ENCODE data around the gene ADAM8.

Gene ADAM8

DNA sequence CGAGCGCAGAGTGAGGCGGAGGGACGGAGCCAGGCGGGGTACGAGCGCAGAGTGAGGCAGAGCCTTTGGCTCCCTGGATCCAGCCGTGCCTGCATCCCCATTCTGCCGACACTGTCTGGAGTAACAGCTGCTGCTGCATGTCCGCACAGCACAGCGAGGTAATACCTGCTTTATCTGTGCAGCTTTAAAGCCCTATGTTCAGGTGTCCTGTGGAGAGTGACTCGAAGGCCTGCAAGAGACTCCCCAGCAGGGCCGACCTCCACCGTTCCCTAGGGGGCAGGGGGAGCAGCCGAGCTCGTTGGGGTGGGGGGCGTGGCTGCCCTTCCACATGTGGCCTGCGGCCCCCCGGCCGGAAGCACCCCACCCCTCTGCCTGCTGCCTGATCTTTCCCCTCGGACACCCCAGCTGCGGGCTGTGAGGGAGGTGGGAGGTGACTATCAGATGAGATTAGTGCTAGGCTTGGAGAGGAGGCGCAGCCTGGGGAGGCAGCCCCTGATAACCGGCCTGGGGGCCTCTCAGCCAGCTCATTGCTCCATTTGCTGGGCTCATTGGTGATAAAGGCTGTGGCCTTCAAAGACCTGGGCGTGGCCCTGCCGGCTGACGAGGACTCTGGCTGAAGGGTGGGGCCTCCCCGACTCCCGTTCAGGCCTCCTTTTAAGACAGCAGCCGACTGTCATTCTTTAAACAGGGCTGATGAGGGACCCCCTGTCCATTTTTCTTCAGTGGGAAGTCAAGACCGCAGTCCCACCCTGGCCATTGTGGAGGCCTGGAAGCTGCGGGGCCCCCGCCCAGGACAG is 31.0 kb downstream of the ADAM8 start:
- H3K4me3 ChIP-seq (ENCODE audit: low read length) = no peak overlapping the region
- no peak overlapping the region for H3K9ac ChIP-seq (ENCODE audit: low read length)
- H3K4me1 ChIP-seq (ENCODE audit: control insufficient read depth, insufficient read depth, low read length) = no peaks in the 10 kb centered on the region
- peaks cover 18% of the 10 kb centered on the region for H3K27me3 ChIP-seq (ENCODE audit: control insufficient read depth, insufficient read depth, low read length)
- no peak overlapping the region for H3K27ac ChIP-seq (ENCODE audit: low read depth, low read length)
- no peaks in the 10 kb centered on the region for H3K36me3 ChIP-seq (ENCODE audit: control insufficient read depth, insufficient read depth, low read length)

DNA sequence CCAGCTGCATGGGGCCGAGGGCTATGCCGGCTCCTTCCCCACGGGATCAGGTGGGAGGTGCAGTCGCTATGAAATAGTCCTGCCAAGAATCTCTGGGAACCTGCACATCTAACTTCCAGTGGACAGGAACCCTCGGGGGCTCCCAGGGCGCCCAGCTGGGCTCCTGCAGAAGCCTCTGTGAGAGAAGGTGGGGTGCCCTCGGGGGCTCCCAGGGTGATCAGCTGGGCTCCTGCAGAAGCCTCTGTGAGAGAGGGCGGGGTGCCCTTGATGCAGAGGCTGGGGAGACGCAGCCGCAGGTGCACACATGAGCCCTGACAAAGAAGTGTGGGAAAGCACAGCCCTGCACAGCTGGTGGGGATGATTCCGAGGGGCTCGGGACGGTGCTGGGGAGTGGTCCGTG is 33.1 kb downstream of the ADAM8 start:
- H3K4me1 ChIP-seq (ENCODE audit: control insufficient read depth, insufficient read depth, low read length) = no peaks in the 10 kb centered on the region
- no peak overlapping the region for H3K27ac ChIP-seq (ENCODE audit: low read depth, low read length)
- no peaks in the 10 kb centered on the region for H3K36me3 ChIP-seq (ENCODE audit: control insufficient read depth, insufficient read depth, low read length)
- no peak overlapping the region for H3K9ac ChIP-seq (ENCODE audit: low read length)
- H3K27me3 ChIP-seq (ENCODE audit: control insufficient read depth, insufficient read depth, low read length) = peaks cover 25% of the 10 kb centered on the region
- no peak overlapping the region for H3K4me3 ChIP-seq (ENCODE audit: low read length)

DNA sequence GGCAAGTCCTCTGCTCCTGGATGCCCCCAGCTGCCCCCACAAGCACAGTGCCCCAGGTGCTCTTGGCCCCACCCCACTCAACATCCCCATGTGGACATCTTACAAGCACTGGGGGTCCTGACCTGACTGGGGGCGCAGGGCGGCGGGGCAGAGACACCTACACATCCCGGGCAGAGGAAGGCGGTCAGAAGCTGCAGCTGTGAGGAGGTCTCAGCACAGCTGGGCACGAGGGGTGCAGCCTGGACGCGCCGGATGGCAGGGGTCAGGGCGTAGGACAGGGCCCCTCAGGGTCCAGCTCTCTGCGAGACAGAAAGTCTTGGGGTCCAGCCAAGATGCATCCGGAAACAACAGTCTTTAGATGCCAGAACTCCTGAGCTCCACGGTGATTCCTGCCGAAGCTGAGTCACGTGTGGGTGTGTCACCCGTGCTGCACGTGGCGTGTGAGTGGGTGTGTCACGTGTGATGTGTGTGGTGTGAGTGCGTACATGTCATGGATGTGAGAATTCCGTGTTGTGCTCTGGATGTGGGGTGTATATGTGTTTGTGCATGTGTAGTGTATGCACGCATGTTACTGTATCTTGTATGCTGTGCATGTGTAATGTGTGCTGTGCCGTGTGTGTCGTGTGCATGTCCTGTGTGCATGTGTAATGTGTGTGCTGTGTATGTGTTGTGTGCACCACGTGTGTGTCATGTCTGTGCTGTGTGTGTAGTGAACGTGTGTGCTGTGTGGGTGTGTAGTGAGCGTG is 33.9 kb downstream of the ADAM8 start:
- H3K27me3 ChIP-seq (ENCODE audit: control insufficient read depth, insufficient read depth, low read length) = peaks cover 25% of the 10 kb centered on the region
- H3K36me3 ChIP-seq (ENCODE audit: control insufficient read depth, insufficient read depth, low read length) = no peaks in the 10 kb centered on the region
- H3K9ac ChIP-seq (ENCODE audit: low read length) = no peak overlapping the region
- H3K27ac ChIP-seq (ENCODE audit: low read depth, low read length) = no peak overlapping the region
- H3K4me1 ChIP-seq (ENCODE audit: control insufficient read depth, insufficient read depth, low read length) = no peaks in the 10 kb centered on the region
- H3K4me3 ChIP-seq (ENCODE audit: low read length) = no peak overlapping the region

DNA sequence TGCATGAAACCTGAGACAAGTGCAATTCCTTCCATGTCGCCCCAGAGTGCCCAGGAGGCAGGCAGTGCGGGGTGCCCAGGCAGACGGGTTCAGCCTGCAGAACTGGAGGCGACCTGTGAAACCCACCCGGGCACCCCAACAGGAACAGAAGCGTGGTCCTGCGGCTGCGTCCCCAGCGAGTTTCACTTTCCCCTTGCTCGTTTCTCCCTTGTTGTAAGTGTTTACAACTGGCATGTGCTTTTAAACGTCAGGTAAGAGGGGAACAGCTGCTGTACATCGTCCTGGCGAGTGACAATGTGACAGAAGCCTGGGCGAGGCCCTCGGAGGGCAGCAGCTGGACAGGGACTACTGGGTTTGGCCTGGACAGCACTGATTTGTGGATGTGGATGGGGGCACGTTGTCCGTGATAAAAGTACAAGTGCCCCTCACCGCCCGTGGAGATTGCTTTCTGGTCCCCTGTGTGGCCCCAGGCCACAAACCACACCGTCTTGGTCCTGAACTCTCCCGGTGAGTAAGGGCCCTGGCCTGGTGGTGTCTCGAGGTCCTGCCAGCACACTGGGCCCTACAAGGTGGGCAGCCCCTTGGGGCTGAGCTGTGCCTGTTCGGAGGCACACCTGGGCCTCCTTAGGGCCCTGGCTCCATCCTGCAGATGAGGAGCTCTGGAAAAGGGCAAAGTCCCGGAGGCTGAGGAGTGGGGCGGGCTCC is 35.0 kb downstream of the ADAM8 start:
- H3K27ac ChIP-seq (ENCODE audit: low read depth, low read length) = no peak overlapping the region
- no peaks in the 10 kb centered on the region for H3K4me1 ChIP-seq (ENCODE audit: control insufficient read depth, insufficient read depth, low read length)

DNA sequence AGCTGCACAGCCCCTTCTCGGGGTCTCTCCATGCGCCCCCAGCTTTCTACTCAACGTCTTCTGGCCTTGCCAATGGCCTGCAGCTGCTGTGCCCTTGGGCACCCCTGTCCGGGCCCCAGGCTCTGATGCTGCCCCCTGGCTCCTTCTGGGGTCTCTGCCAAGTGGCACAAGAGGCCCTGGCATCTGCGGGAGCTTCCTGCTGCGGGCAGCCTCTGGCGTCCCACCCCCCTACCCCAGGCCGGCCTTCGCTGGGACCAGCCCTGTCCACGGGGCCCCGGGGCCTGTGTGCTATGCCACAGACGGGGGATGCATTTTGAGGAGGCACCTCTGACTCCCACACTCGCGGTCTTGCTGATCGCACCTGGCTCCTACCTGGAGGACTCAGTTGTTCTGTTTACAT is 36.7 kb downstream of the ADAM8 start:
- H3K27me3 ChIP-seq (ENCODE audit: control insufficient read depth, insufficient read depth, low read length) = peaks cover 23% of the 10 kb centered on the region
- H3K9ac ChIP-seq (ENCODE audit: low read length) = no peak overlapping the region
- H3K4me1 ChIP-seq (ENCODE audit: control insufficient read depth, insufficient read depth, low read length) = no peaks in the 10 kb centered on the region

More for the DNA sequence above, 35.0 kb downstream of the ADAM8 start:
- peaks cover 25% of the 10 kb centered on the region for H3K27me3 ChIP-seq (ENCODE audit: control insufficient read depth, insufficient read depth, low read length)
- H3K9ac ChIP-seq (ENCODE audit: low read length) = no peak overlapping the region
- H3K36me3 ChIP-seq (ENCODE audit: control insufficient read depth, insufficient read depth, low read length) = no peaks in the 10 kb centered on the region
- peak overlapping the region; percentile 17 for H3K4me3 ChIP-seq (ENCODE audit: low read length)

DNA sequence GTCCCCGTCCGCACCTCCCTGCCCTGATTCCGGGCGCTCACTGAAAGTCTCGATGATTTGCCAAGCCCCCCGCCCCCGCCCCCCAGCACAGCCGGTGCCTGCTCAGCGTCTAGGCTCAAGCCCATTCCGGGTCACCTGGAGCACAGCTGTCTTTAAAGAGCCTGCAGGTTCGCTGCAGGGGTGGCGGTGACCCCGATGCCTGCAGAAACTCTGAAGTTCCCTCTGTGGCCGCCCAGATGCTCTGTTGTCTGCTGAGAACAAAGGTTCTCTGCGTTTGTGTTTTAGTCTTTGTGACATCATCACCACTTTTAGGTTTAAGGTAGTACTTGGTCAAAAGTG is 38.2 kb downstream of the ADAM8 start:
- H3K27me3 ChIP-seq (ENCODE audit: control insufficient read depth, insufficient read depth, low read length) = peaks cover 23% of the 10 kb centered on the region
- no peak overlapping the region for H3K9ac ChIP-seq (ENCODE audit: low read length)
- H3K4me1 ChIP-seq (ENCODE audit: control insufficient read depth, insufficient read depth, low read length) = no peaks in the 10 kb centered on the region
- no peak overlapping the region for H3K4me3 ChIP-seq (ENCODE audit: low read length)
- H3K27ac ChIP-seq (ENCODE audit: low read depth, low read length) = no peak overlapping the region
- H3K36me3 ChIP-seq (ENCODE audit: control insufficient read depth, insufficient read depth, low read length) = no peaks in the 10 kb centered on the region

More for the DNA sequence above, 36.7 kb downstream of the ADAM8 start:
- Histone ChIP-seq H3K36me3 (ENCODE audit: control insufficient read depth, insufficient read depth, low read length) (no peaks in the 10 kb centered on the region), H3K4me3 (ENCODE audit: low read length) (no peak overlapping the region), H3K27ac (ENCODE audit: low read depth, low read length) (no peak overlapping the region)

- H3K27me3 ChIP-seq (ENCODE audit: control insufficient read depth, insufficient read depth, low read length) = peaks cover 23% of the 10 kb centered on the region
Observed at GRCh38 chr10:133237588-133238465, 38.8 kb downstream of the ADAM8 start, which contains the start of gene VENTX. TSS of gene VENTX (plus strand) at chr10:133237855. CDS start at chr10:133237915, 60 bp downstream.

DNA sequence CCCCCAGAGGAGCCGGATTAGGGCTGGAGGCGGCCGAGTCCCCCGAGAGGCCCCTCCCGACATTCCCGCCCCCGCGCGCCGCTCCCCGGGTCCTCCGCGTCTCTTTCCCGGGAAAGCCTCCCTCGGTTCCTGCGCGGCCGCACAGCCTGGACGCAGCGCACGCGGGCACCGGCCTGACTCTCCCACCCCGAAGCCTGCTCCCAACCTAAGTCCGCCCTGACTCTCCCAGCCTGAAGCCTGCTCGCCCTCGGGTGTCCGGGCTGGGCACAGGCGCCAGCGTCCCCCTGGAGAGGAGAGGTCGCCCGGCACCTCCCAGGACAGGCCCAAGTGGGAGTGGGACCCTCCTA is 39.5 kb downstream of the ADAM8 start:
- H3K4me3 ChIP-seq (ENCODE audit: low read length) = no peak overlapping the region
- H3K27me3 ChIP-seq (ENCODE audit: control insufficient read depth, insufficient read depth, low read length) = peaks cover 23% of the 10 kb centered on the region
- no peak overlapping the region for H3K9ac ChIP-seq (ENCODE audit: low read length)
- H3K4me1 ChIP-seq (ENCODE audit: control insufficient read depth, insufficient read depth, low read length) = no peaks in the 10 kb centered on the region
- no peak overlapping the region for H3K27ac ChIP-seq (ENCODE audit: low read depth, low read length)
- no peaks in the 10 kb centered on the region for H3K36me3 ChIP-seq (ENCODE audit: control insufficient read depth, insufficient read depth, low read length)

More at GRCh38 chr10:133237588-133238465, 38.8 kb downstream of the ADAM8 start, which contains the start of gene VENTX:
- Histone ChIP-seq H3K4me1 (ENCODE audit: control insufficient read depth, insufficient read depth, low read length) (no peaks in the 10 kb centered on the region), H3K27ac (ENCODE audit: low read depth, low read length) (no peak within 1 kb of the TSS), H3K9ac (ENCODE audit: low read length) (no peak within 1 kb of the TSS), H3K4me3 (ENCODE audit: low read length) (no peak within 1 kb of the TSS), H3K36me3 (ENCODE audit: control insufficient read depth, insufficient read depth, low read length) (no peaks in the 10 kb centered on the region)

GRCh38 chr10:133236401-133237240 is 40.0 kb downstream of the ADAM8 start:
- H3K4me3 ChIP-seq (ENCODE audit: low read length) = no peak overlapping the region
- H3K27ac ChIP-seq (ENCODE audit: low read depth, low read length) = no peak overlapping the region

DNA sequence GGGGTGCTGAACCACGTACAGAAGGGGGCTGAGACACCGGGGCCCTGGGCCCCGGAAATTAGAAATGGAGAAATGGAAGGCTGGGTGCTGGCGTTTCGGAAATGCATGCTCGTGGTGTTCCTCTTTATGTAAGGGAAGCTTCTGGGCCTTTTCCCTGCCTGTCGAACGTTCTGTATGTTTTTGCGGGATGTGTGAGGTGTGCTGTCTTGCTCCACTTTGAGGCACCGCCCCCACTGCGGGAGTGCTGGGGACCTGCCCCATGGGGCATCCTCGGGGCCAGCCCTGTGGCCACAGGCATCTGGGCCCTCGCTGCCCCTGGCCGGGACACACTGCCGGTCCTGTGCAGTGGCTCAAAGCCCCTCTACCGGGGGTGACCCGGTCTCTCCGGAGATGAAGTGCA is 40.7 kb downstream of the ADAM8 start:
- H3K27ac ChIP-seq (ENCODE audit: low read depth, low read length) = no peak overlapping the region
- H3K4me3 ChIP-seq (ENCODE audit: low read length) = peak overlapping the region; percentile 27
- H3K9ac ChIP-seq (ENCODE audit: low read length) = no peak overlapping the region
- no peaks in the 10 kb centered on the region for H3K36me3 ChIP-seq (ENCODE audit: control insufficient read depth, insufficient read depth, low read length)
- no peaks in the 10 kb centered on the region for H3K4me1 ChIP-seq (ENCODE audit: control insufficient read depth, insufficient read depth, low read length)
- peaks cover 23% of the 10 kb centered on the region for H3K27me3 ChIP-seq (ENCODE audit: control insufficient read depth, insufficient read depth, low read length)

More at GRCh38 chr10:133236401-133237240, 40.0 kb downstream of the ADAM8 start:
- H3K9ac ChIP-seq (ENCODE audit: low read length) = no peak overlapping the region
- H3K4me1 ChIP-seq (ENCODE audit: control insufficient read depth, insufficient read depth, low read length) = no peaks in the 10 kb centered on the region
- H3K27me3 ChIP-seq (ENCODE audit: control insufficient read depth, insufficient read depth, low read length) = peaks cover 25% of the 10 kb centered on the region
- H3K36me3 ChIP-seq (ENCODE audit: control insufficient read depth, insufficient read depth, low read length) = no peaks in the 10 kb centered on the region

DNA sequence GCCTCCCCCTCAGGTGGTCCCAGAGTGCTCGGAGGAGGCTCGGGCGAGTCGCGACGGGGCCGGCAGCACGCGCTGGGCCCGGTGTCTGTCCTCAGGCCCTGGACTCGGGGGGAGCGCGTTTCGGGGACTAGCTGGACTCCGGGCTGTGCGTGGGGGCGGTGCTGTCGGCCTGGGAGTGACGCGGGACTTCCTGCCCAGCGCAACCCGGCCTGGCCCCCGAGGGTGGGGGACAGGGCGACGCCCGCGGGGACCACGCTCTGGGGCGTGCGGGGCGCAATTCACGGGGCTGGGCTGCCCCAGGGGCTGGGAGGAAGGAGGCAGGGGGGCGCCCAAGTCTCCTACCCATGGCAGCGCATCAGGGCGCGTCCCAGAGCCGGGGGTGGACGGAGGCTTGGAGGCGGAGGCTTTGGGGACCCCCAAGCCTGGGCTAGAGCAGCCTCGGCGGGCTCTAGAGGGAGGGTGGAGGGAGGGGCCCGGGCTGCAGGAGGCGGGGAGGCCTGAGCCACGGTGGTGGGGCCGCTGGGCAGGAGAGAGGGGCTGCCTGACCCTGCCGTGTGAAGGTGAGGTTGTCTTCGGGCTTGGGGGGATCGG is 41.3 kb downstream of the ADAM8 start:
- H3K4me3 ChIP-seq (ENCODE audit: low read length) = no peak overlapping the region
- no peaks in the 10 kb centered on the region for H3K36me3 ChIP-seq (ENCODE audit: control insufficient read depth, insufficient read depth, low read length)
- peaks cover 22% of the 10 kb centered on the region for H3K27me3 ChIP-seq (ENCODE audit: control insufficient read depth, insufficient read depth, low read length)
- H3K9ac ChIP-seq (ENCODE audit: low read length) = no peak overlapping the region
- no peaks in the 10 kb centered on the region for H3K4me1 ChIP-seq (ENCODE audit: control insufficient read depth, insufficient read depth, low read length)
- no peak overlapping the region for H3K27ac ChIP-seq (ENCODE audit: low read depth, low read length)
